ENCODE data around the gene SZRD1. TPM values are rescaled to one million over a fixed set of nuclear protein-coding genes. Genes with fewer than 3 reads are reported as not detected.
A peak's percentile ranks its signal among the peaks of the same experiment; 100 is the strongest.
"Not testable (repeated sequence)": the region's sequence is repeated elsewhere in the genome, so short reads cannot be mapped to it uniquely, and the experiment has no call there.

SZRD1 gene
- total RNA-seq, 4 donors from 2014 or later, result 73.1 to 80.5 (median 77.7) TPM

GRCh38 chr1:16338961-16339360, 28.1 kb upstream of the SZRD1 start:
- no peak for TF ChIP-seq CTCF (IDR thresholded peaks at IDR 0.05)
- ATAC-seq (ENCODE audit: low FRiP score) (no peak), DNase-seq (ENCODE audit: low spot score) (no peak)

GRCh38 chr1:16340673-16341072, 26.4 kb upstream of the SZRD1 start:
- no peak for TF ChIP-seq CTCF (IDR thresholded peaks at IDR 0.05)
- no peak for DNase-seq (ENCODE audit: low spot score)
- no peak for ATAC-seq (ENCODE audit: low FRiP score)

- TF ChIP-seq CTCF (IDR thresholded peaks at IDR 0.05), result no peak
- no peak for DNase-seq (ENCODE audit: low spot score)
Observed at GRCh38 chr1:16342331-16343062, 24.5 kb upstream of the SZRD1 start.

GRCh38 chr1:16343276-16343675, 23.8 kb upstream of the SZRD1 start:
- DNase-seq (ENCODE audit: low spot score); ATAC-seq (ENCODE audit: low FRiP score): not testable (repeated sequence)

More at GRCh38 chr1:16342331-16343062, 24.5 kb upstream of the SZRD1 start:
- no peak for ATAC-seq (ENCODE audit: low FRiP score)

- ATAC-seq (ENCODE audit: low FRiP score) (peak; percentile 52), DNase-seq (ENCODE audit: low spot score) (no peak)
- no peak for TF ChIP-seq CTCF (IDR thresholded peaks at IDR 0.05)
Observed at GRCh38 chr1:16348414-16349182, 18.4 kb upstream of the SZRD1 start.

GRCh38 chr1:16349847-16350406, 17.1 kb upstream of the SZRD1 start:
- TF ChIP-seq CTCF (IDR thresholded peaks at IDR 0.05), result no peak
- DNase-seq (ENCODE audit: low spot score), result no peak
- no peak for ATAC-seq (ENCODE audit: low FRiP score)

- TF ChIP-seq CTCF (IDR thresholded peaks at IDR 0.05), result no peak
- ATAC-seq (ENCODE audit: low FRiP score) (no peak), DNase-seq (ENCODE audit: low spot score) (no peak)
Observed at GRCh38 chr1:16351456-16351993, 15.5 kb upstream of the SZRD1 start.
